GM18861 (cell line): ENCODE measurements around the gene KLF2.
"Not testable (repeated sequence)": the region's sequence is repeated elsewhere in the genome, so short reads cannot be mapped to it uniquely, and the experiment has no call there.

ENCODE experiments used
- ATAC-seq: cut with Tn5 transposase; IDR thresholded peaks from one replicate; pipeline ENCODE4 v1.9.1; 2021; ENCODE audit not compliant: unreplicated experiment

KLF2 gene

DNA sequence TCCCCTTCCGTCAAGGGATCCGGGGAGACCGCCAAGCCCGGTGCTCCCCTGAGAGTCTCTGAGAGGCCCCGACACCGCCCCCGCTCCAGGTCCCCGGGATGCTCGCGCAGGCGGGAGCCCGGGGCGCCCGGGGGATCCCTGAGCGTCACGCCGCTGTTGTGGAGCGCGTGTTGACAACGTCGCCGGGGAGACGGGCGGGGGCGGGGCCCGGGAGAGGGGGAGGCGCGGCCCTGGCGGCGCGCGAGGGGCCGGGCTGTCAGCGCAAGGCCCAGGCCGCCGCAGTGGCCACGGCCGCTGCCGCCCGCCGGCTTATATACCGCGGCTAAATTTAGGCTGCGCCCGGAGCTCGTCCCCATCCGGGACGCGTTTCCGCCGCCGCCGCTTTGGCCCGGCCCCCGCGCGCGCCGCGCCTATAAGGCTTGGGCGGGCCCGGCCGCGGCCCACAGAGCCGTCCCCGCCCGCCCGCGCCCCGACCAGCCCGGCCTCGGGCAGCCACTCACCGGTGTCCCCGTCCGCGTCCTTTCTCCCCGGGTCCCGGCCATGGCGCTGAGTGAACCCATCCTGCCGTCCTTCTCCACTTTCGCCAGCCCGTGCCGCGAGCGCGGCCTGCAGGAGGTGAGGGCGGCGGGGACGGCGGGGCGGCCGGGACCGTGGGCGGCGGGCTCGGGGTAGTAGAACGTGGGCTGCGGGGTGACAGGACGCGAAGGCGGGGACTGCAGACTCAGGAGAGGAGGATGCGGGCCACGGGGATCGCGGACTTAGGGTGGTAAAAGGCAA is at the start of gene KLF2:
Gene KLF2 (plus strand): TSS at position 443 of the 777 bp plus-strand sequence. CDS start 98 bp downstream, at position 541.
- peak; percentile 57 for ATAC-seq

DNA sequence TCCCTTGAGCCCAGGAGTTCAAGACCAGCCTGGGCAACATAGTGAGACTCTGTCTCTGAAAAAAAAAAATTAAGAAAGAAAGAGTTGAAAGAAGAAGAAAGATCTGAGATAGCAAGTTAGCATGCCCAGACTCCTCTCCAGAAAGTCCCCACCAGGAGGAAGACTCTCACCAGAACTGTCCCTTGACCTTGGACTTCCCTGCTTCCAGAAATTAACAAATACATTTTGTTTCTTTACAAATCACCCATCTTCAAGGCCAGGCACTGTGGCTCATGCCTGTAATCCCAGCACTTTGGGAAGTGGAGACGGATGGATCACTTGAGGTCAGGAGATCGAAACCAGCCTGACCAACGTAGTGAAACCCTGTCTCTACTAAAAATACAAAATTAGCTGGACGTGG is 44.3 kb upstream of the KLF2 start:
- no peak for ATAC-seq

DNA sequence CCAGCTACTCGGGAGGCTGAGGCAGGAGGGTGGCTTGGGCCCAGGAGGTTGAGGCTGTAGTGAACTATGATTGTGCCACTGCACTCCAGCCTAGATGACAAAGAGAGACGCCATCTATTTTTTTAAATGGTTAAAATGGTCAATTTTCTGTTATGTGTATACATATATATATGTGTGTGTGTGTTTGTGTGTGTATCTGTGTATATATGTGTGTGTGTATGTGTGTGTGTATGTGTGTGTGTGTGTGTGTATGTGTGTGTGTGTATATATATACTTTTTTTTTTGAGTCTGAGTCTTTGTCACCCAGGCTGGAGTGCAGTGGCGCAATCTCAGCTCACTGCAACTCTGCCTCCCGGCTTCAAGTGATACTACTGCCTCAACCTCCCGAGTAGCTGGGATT is 42.9 kb upstream of the KLF2 start:
- ATAC-seq, result no peak

DNA sequence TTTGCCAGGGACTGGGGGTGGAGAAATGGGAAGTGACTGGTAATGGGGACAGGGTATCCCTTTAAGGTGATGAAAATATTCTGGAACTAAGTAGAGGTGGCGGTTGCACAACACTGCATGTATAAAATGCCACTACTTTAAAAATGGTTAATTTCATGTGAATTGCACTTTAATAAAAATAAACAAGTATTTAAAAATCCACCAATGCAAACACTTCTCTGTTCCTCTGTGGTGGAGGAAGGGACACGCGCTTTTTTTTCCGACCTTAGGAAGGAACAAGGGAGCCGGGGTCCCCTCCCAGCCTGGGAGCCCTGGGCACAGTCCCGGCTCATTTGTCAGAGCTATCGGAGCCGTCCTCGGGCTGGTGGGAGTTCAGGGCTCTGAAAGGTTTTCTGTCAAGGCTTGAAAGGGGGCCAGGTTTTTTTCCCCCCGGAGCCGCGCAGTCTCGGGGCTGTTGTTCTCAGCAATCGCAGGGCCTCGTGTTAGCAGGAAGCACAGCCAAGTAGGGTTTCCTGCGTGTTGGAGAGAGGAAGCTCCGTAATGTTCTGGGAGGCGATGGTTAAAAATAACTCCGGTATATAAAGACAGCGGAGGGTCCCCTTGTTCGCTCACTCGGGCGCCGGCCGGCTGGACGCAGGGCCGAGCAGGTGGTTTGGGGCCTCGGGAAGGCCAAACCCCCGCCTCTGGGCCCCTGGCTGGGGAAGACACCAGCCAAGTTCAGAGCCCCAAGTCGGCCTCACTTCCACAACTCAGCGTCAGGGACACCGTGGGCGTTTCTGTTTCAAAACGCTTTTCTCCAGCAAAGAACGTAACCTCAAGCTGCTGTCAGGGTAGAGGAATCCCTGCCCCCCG is 41.2 kb upstream of the KLF2 start:
- ATAC-seq, result no peak

DNA sequence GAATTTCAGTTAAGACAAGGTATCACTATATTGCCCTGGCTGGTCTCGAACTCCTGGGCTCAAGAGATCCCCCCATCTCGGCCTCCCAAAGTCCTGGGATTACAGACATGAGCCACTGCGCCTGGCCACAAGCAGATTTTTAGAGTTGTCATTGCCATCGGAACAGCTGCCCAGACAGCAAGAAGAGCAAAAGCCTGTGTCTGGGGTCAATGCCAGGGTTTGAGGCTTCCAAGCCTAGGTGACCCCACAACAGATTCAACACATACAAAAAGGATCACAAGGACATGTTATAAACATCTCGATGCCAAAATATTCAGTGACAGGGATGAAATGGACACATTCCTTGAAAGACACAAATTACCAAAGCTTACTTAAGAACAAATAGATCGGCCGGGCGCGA is 40.1 kb upstream of the KLF2 start:
- ATAC-seq, result no peak

DNA sequence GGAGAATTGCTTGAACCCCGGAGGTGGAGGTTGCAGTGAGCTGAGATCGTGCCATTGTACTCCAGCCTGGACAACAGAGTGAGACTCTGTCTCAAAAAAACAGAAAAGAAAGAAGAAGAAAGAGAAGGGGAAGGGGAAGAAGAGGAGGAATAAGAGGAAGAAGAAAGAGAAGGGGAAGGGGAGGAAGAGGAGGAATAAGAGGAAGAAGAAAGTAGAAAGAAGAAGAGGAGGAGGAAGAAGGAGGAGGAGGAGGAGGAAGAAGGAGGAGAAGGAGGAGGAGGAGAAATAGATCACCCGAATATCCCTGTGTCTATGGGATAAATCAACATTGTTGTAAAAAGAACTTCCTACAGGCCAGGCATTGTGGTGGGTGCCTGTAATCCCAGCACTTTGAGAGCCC is 39.5 kb upstream of the KLF2 start:
- ATAC-seq, result not testable (repeated sequence)

DNA sequence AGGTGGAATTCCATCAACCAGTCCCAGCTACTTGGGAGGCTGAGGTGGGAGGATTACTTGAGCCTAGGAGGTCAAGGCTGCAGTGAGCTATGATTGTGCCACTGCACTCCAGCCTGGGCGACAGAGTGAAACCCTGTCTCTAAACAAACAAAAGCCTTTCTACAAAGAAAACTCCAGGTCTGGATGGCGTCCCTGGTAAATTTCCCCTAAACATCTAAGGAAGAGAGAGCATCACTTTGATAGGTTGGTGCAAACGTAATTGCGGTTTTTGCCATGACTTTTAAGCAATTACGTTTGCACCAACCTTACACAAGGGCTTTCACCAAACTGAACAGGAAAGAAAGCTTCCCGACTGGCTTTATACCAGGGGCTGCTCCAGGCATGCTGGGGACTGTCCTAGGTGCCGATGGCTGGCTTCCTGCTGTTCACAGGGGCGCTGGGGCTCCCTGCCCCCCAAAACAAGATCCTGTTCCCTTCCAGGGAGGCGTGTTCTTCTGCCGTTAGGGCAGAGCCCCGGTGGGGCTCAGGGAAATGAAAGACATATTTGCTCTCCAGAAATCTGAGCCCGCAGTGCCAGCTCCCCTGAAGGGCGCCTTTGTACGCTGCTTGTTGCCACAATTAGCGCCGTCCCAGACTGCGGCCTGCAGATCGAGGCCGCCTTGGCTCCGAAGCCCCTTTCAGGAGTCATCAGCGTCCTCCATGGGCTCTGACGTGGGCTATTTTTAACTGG is 38.7 kb upstream of the KLF2 start:
- no peak for ATAC-seq

DNA sequence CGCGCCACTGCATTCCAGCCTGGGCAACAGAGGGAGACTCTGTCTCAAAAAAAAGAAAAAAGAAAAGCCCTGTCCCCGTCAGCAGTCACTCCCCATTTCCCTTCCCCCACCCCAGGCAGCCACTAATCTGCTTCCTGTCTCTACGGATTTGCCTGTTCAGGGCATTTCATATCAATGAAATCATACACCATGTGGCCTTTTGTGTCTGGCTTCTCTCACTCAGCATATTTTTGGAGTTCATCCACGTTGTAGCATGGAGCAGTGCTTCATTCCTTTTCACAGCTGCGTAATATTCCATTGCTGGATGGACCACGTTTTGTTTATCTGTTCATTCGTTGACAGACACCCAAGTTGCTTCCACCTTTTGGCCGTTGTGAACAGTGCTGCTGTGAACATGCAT is 36.1 kb upstream of the KLF2 start:
- no peak for ATAC-seq

DNA sequence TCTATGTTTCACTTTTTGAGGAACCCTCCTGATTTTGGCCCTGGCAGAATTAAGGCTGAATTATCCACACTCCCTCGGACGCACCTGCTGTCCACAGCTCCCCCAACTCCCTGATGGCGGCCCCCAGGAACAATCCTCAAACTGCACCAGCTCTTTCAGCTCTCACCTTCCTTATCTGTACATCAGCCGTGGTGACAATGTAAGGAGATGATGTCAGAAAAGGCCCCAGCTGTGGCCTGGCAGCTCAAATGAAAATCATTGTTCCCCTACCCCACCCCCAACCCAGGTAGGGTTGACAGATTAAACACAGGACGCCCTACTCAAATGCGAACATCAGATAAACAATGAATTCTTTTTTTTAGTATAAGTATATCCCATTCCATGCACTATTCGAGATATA is 35.0 kb upstream of the KLF2 start:
- no peak for ATAC-seq

DNA sequence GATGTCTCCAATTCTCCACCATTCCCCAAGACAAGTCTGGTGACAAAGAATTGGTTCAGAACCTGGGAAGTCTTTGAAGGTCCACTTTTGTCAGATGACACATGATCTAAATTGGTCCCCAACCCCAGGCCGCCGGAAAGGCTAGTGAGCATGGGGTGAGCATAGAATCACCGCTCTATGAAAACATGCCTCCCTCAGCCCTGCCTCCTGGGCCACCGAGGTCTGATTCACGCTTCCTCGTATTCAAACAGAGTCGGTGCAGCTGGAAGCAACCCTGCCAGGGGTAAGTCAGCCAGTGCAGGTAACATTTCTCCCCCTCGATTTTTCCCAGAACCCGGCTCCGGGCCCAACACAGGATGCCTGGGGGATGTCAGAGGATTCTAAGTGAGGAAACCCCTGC is 33.9 kb upstream of the KLF2 start:
- no peak for ATAC-seq

DNA sequence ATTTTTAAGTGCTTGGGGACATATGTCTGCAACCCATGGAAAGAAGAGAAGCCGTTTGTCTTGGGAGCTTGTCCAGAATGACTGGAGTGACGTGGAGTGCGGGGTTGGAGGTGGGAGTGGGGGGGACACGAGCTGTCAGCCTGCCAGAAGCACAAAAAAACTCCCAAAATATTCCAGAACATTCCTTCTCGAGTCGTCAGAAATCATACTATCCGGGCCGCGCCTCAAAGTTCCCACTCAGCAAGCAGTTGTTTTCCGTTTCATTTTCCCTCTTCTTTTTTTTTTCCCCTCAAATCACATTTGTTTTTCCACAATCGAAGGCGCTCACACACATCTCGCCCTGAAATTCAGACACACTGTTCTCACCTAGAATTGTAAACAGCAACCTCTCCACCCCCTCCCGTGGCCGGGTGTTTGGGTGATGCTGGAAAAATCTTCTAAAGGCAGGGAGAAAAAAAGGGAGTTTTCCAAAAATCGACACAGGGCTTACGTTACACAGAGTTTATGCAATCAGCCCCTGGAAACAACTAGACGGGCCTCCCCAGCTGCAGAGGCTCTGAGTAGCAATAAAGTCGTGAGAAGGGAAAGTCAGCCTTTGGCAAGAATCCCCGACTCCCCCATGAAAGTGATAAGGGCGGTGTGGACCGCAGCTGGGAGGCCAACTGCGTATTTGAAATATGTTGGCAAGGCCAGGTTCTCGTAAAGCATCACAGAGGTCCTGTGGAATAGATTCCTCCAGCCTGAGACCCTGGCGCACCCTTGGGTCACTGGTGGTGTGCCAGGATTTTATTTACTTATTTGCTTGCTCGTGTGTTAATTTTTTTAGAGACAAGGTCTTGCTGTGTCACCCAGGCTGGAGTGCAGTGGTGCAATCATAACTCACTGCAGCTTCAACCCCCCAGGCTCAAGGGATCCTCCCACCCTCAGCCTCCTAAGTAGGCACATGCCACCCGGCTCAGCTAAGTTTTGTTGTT is 31.2 kb upstream of the KLF2 start:
- ATAC-seq, result no peak

DNA sequence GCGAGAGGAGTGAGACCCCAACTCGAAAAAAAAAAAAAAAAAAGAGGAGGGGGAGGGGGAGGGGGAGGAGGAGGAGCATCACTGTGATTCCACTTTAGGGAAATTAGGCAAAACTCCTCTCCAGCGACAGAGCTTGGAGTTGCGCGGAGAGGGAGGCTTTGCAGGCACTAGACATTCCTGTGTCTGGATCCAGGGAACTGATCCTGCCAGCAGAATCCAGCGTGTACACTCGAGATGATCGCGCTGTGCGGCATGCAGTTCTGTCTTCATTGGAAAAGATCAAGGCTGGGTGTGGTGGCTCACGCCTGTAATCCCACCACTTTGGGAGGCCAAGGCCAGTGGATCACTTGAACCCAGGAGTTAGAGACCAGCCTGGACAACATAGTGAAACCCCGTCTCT is 29.6 kb upstream of the KLF2 start:
- ATAC-seq, result no peak

DNA sequence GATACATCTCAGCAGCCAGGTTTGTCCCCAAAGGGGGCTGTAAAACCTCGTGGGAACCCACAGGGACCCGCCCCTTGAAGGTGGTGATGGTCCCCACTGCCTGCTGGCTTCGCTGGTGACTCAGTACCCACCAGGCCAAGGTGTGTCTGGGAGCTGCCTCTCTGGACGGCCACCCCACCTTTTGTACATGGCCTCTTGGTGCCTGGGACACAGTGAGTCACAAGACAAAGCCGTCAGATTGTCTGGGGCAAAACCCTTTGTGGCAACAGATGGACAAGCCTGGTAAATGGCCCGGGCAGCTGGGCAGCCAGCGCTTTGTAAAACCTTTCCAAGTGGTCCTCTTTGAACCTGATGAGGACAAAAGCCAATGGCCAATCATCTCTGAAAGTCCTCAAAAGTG is 27.9 kb upstream of the KLF2 start:
- ATAC-seq, result no peak

DNA sequence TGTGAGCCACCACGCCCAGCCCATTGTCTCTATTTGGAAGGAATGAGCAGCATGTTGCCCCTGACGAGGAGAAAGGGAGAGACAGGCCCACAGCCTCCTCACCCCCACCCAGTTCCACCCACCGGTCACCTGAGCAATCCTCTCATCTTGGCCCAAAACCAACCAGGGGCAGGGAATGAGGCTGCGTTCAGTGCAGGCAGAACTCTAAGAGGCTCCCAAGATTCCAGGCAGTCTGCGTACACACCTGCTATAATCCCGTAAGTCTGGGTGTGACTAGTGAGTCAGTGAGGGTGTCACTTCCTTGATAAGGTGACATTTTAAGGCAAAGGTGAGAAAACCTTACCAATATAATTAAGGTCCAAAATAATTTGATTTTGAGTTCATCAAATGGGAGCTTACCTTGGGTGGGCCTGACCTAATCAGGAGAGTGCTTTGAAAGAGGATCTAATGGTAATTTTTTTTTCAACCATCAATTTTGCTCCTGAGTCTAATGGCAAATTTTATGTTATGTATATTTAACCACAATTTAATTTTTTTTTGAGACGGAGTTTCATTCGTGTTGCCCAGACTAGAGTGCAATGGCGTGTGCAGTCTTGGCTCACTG is 26.9 kb upstream of the KLF2 start:
- ATAC-seq, result no peak

DNA sequence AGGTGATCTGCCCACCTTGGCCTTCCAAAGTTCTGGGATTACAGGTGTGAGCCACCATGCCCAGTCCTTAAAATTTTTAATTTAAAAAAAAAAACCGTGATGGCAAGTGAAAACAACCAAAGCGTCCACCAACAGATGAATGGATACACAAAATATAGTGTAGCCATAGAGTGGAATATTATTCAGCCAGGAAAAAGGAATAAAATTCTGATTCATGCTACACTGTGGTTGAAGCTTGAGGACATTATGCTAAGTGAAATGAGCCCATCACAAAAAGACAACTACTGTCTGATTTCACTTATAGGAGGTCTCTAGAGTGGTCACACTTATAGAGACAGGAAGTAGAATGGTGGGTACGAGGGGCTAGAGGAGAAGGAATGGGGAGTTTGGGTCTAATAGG is 26.3 kb upstream of the KLF2 start:
- ATAC-seq, result no peak

DNA sequence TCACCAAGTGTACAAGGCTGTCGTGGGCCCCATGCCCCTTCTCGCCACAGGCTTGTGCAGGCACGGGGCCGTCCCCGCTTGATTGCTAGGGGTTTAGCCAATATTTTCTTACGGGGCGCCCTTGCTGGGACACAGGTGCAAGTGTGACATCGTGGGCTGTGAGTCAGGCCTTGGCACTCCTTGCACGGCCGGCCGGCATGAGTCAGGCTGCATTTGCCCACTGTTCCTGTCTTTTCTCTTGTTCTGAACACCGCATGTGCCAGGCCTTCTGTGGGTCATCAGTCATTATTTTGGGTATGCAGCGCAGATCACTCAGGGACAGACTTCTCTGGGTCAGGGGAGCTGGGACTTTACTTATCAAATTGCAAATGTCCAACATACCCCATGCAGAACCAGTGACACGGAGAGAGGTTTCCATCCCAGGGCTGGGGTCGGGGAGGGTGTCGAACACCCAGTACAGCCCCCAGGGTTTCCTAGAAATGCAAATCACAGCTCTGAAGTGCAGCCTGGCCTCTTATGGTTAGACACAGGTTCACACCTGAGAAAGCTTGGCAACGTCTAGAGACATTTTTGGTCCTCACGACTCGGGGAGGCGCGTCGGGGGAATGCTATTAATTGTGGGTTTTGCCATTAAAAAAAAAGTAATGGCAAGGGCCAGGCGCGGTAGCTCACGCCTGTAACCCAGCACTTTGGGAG is 22.5 kb upstream of the KLF2 start:
- no peak for ATAC-seq

DNA sequence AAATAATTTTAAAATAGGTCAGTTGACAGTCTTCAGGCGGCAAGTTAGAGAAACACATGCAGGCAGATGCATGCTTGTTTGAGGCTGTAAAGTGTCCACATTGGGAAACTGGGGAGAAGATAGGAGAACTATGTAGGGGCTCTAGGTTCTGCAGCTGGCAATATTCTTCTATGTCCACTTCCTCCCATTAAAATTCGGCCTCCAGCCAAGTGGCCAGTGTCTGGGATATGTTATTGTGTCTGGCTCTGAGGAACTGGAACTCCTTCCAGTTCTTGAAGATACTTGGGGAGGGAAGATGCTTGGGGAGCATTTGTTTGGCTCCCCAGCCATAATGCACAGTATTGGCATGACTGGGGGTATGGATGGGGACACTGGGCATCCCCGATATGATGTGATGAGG is 20.9 kb upstream of the KLF2 start:
- ATAC-seq, result no peak

DNA sequence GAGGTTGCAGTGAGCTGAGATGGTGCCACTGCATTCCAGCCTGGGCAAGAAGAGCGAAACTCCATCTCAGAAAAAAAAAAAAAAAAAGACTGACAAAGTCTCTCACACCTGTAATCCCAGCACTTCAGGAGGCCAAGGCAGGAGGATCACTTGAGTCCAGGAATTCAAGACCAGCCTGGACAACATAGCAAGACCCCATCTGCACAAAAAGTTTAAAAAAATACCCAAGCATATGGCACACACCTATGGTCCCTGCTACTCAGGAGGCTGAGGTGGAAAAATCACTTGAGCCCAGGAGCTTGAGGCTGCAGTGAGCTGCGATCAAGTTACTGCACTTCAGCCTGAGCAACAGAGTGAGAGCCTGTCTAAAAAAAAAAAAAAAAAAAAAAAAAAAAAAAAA is 20.1 kb upstream of the KLF2 start:
- ATAC-seq, result not testable (repeated sequence)

DNA sequence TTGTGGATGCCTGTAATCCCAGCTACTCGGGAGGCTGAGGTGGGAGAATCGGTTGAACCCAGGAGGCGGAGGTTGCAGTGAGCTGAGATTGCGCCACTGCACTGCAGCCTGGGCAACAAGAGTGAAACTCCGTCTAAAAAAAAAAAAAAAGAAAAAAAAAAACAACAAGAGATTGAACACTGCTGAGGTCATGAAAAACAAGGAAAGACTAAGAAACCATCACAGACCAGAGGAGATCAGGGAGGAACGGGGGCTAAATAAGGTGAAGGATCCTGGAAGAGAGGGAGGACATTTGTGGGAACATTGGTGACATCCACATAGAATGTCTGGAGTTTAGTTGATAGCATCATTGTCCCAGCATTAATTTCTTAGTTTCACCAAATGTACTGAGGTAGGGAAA is 19.6 kb upstream of the KLF2 start:
- not testable (repeated sequence) for ATAC-seq
